H1 (cell line): ENCODE measurements around the gene NAV3. TPM values are rescaled to one million over a fixed set of nuclear protein-coding genes. Genes with fewer than 3 reads are reported as not detected.

Source experiments
- CTCF ChIA-PET: fragments of 300-600 bp; sonication (Branson Sonifier 250); formaldehyde crosslinking; loops from one replicate; lab custom pipeline; 2021; ENCODE audit not compliant: partially characterized antibody; lab: Charles Lee
- POLR2A ChIA-PET: fragments of 300-600 bp; sonication (Branson Sonifier 250); formaldehyde crosslinking; loops from one replicate; lab custom pipeline; 2021; ENCODE audit warnings: inconsistent platforms; ENCODE audit not compliant: partially characterized antibody; lab: Charles Lee
- DNase-seq, 2 experiments: peaks; one replicate each; pipeline versions ENCODE4 v3.0.0 to v3.0.0-alpha.2; 2010 to 2022; ENCODE audit warnings: low spot score in 2 of 2, low read depth in 1 of 2, mixed read lengths in 1 of 2
- FAIRE-seq: peaks from 2 replicates; lab custom pipeline; 2011; peaks lifted over from hg19 to GRCh38; lab: Jason Lieb, UNC
- H2AFZ ChIP-seq: 2 replicates; pipeline ENCODE4 v1.8.1; 2012; ENCODE audit warnings: low read length, inconsistent platforms
- H2AK5ac ChIP-seq: 2 replicates; pipeline ENCODE4 v1.6.1; 2013; ENCODE audit warnings: low read depth, low read length
- H2BK120ac ChIP-seq: replicated peaks from 2 replicates; pipeline ENCODE3; 2013; ENCODE audit warnings: low read depth, low read length, inconsistent platforms
- H2BK12ac ChIP-seq: 2 replicates; pipeline ENCODE4 v1.6.1; 2013; ENCODE audit warnings: low read depth, low read length
- H2BK15ac ChIP-seq: 2 replicates; pipeline ENCODE4 v1.6.1; 2013; ENCODE audit warnings: low read length
- H2BK20ac ChIP-seq: 2 replicates; pipeline ENCODE4 v1.6.1; 2013; ENCODE audit warnings: low read length
- H2BK5ac ChIP-seq: 2 replicates; pipeline ENCODE4 v1.6.1; 2013; ENCODE audit warnings: low read depth, low read length
- H3K14ac ChIP-seq: 2 replicates; pipeline ENCODE4 v1.6.1; 2013; ENCODE audit warnings: inconsistent platforms; ENCODE audit not compliant: insufficient read length
- H3K18ac ChIP-seq: 2 replicates; pipeline ENCODE4 v1.6.1; 2013; ENCODE audit warnings: low read length; ENCODE audit errors: extremely low read depth
- H3K23ac ChIP-seq: 2 replicates; pipeline ENCODE4 v1.6.1; 2013; ENCODE audit warnings: inconsistent platforms; ENCODE audit not compliant: insufficient read length
- H3K23me2 ChIP-seq: 2 replicates; pipeline ENCODE4 v1.6.1; 2013; ENCODE audit warnings: low read depth, low read length
- H3K27ac ChIP-seq: 2 replicates; pipeline ENCODE4 v1.6.1; 2011; ENCODE audit warnings: low read depth, low read length, inconsistent platforms
- H3K27me3 ChIP-seq, 4 experiments: replicated peaks in 1 of 4; 1 replicate in 1 of 4; 2 replicates in 3 of 4; pipeline versions ENCODE4 v1.6.1 to v1.8.1; 2011 to 2013; ENCODE audit warnings: low read length in 3 of 4, mild to moderate bottlenecking in 3 of 4, inconsistent platforms in 2 of 4, mixed read lengths in 2 of 4, moderate library complexity in 1 of 4; ENCODE audit not compliant: control insufficient read depth in 3 of 4, insufficient read depth in 3 of 4; ENCODE audit errors: extremely low read depth in 1 of 4
- H3K36me3 ChIP-seq, 4 experiments: 2 replicates each; pipeline versions ENCODE4 v1.6.1 to v1.8.1; 2011 to 2013; ENCODE audit warnings: mild to moderate bottlenecking in 4 of 4, low read length in 3 of 4, moderate library complexity in 2 of 4, control low read depth in 1 of 4, inconsistent platforms in 1 of 4; ENCODE audit not compliant: insufficient read depth in 4 of 4, control insufficient read depth in 2 of 4
- H3K4ac ChIP-seq: replicated peaks from 2 replicates; pipeline ENCODE3; 2013; ENCODE audit warnings: low read length, low read depth, mixed read lengths, inconsistent platforms; ENCODE audit not compliant: insufficient read length
- H3K4me1 ChIP-seq, 4 experiments: replicated peaks in 1 of 4; 1 replicate in 1 of 4; 2 replicates in 3 of 4; pipeline versions ENCODE4 v1.6.1 to v1.8.1; 2011 to 2013; ENCODE audit warnings: low read length in 3 of 4, inconsistent platforms in 2 of 4, mixed read lengths in 1 of 4; ENCODE audit not compliant: insufficient read depth in 4 of 4, control insufficient read depth in 3 of 4
- H3K4me2 ChIP-seq, 2 experiments: 2 replicates each; pipeline versions ENCODE4 v1.6.1 to v1.8.1; 2011 to 2013; ENCODE audit warnings: low read depth in 2 of 2, low read length in 2 of 2, control low read depth in 1 of 2, inconsistent platforms in 1 of 2, mild to moderate bottlenecking in 1 of 2; ENCODE audit not compliant: insufficient read depth in 1 of 2
- H3K4me3 ChIP-seq, 4 experiments: fragments of 200-600, 300-600 bp in 1 of 4; sonication (generic), shearing (Covaris generic), sonication (Bioruptor Twin) in 1 of 4; 2 replicates each; pipeline versions ENCODE4 v1.5.1 to v1.8.1; 2011 to 2016; ENCODE audit warnings: low read length in 4 of 4, low read depth in 3 of 4, control low read depth in 2 of 4, inconsistent platforms in 2 of 4, mild to moderate bottlenecking in 2 of 4, mixed read lengths in 1 of 4, moderate library complexity in 1 of 4; ENCODE audit not compliant: insufficient read depth in 2 of 4; ENCODE audit errors: extremely low read depth in 1 of 4
- H3K56ac ChIP-seq: replicated peaks from 2 replicates; pipeline ENCODE3; 2013; ENCODE audit warnings: low read depth, mild to moderate bottlenecking, mixed read lengths, low read length, inconsistent platforms; ENCODE audit not compliant: insufficient read length
- H3K79me1 ChIP-seq: 2 replicates; pipeline ENCODE4 v1.6.1; 2013; ENCODE audit warnings: low read depth, low read length, control low read depth
- H3K79me2 ChIP-seq, 2 experiments: 2 replicates each; pipeline versions ENCODE4 v1.6.1 to v1.8.1; 2012 to 2013; ENCODE audit warnings: low read length in 2 of 2, mild to moderate bottlenecking in 2 of 2, inconsistent platforms in 1 of 2; ENCODE audit not compliant: insufficient read depth in 2 of 2, control insufficient read depth in 1 of 2
- H3K9ac ChIP-seq, 4 experiments: replicated peaks in 1 of 4; 1 replicate in 1 of 4; 2 replicates in 3 of 4; pipeline versions ENCODE4 v1.6.1 to v1.8.1; 2011 to 2013; ENCODE audit warnings: low read depth in 3 of 4, low read length in 3 of 4, control low read depth in 2 of 4, mild to moderate bottlenecking in 2 of 4, moderate library complexity in 2 of 4, inconsistent platforms in 1 of 4; ENCODE audit errors: extremely low read depth in 1 of 4
- H3K9me3 ChIP-seq, 2 experiments: 2 replicates each; pipeline versions ENCODE4 v1.6.1 to v1.8.1; 2012 to 2013; ENCODE audit warnings: mild to moderate bottlenecking in 2 of 2, moderate library complexity in 2 of 2, control low read depth in 1 of 2, inconsistent platforms in 1 of 2, low read depth in 1 of 2, low read length in 1 of 2, mixed read lengths in 1 of 2; ENCODE audit not compliant: insufficient read depth in 2 of 2
- H4K20me1 ChIP-seq, 2 experiments: replicated peaks in 1 of 2; 2 replicates each; pipeline versions ENCODE3 to v1.8.1; 2011 to 2013; ENCODE audit warnings: inconsistent platforms in 2 of 2, low read length in 2 of 2, mild to moderate bottlenecking in 1 of 2; ENCODE audit not compliant: insufficient read depth in 2 of 2, control insufficient read depth in 1 of 2
- H4K5ac ChIP-seq: 2 replicates; pipeline ENCODE4 v1.6.1; 2013; ENCODE audit warnings: low read length, low read depth, mixed read lengths, inconsistent platforms; ENCODE audit not compliant: insufficient read length
- H4K8ac ChIP-seq: 2 replicates; pipeline ENCODE4 v1.8.0; 2013; ENCODE audit warnings: mild to moderate bottlenecking, moderate library complexity, low read length, inconsistent platforms; ENCODE audit not compliant: insufficient read depth; ENCODE audit errors: extremely low read depth
- H4K91ac ChIP-seq: replicated peaks from 2 replicates; pipeline ENCODE3; 2013; ENCODE audit warnings: low read length, mixed read lengths, inconsistent platforms; ENCODE audit not compliant: insufficient read length
- SIX5 ChIP-seq: IDR thresholded peaks from 2 replicates; pipeline ENCODE4 v1.6.1; 2011; ENCODE audit warnings: mild to moderate bottlenecking, low read depth, low read length
- SP4 ChIP-seq: IDR thresholded peaks from 2 replicates; pipeline ENCODE4 v1.6.1; 2012; ENCODE audit warnings: low read length, inconsistent platforms
- YY1 ChIP-seq: IDR thresholded peaks from 2 replicates; pipeline ENCODE4 v1.6.1; 2011; ENCODE audit warnings: low read depth, mild to moderate bottlenecking, low read length
- WGBS, 2 experiments: shearing (Covaris generic) in 1 of 2; methylation state at CpG; one replicate each; pipeline versions ENCODE4 v1.1.6 to v1.1.7; 2013 to 2015; ENCODE audit warnings: low lambda C conversion rate in 2 of 2, mixed read lengths in 2 of 2, inconsistent platforms in 1 of 2, low coverage in 1 of 2, missing lambda C conversion rate in 1 of 2; ENCODE audit not compliant: insufficient replicate concordance in 2 of 2, insufficient coverage in 1 of 2, insufficient read length in 1 of 2; ENCODE audit errors: extremely low coverage in 1 of 2, missing lambda C conversion rate in 1 of 2; 5-methylcytosine and 5-hydroxymethylcytosine counted together
- polyA plus RNA-seq, 7 experiments: library from polyadenylated mRNA; depleted of rRNA in 3 of 7; stranded (reverse) in 5 of 7; unstranded in 2 of 7; fragments of >200 nt in 5 of 7; fragments of 200-250 nt in 2 of 7; gene quantifications; 1 replicate in 5 of 7; 2 replicates in 1 of 7; 4 replicates in 1 of 7; pipeline versions ENCODE4 v1.2.1 to v1.2.3, GENCODE V29; 2011 to 2013; ENCODE audit warnings: missing spikeins in 2 of 7, mixed read lengths in 2 of 7
- total RNA-seq: library from RNA; stranded (reverse); fragmentation: NEBNext Ultra II Directional; extraction: Animal tissue kit (Norgen Biotek cat#: 25700); gene quantifications from 2 replicates; pipeline ENCODE4 v1.2.1, GENCODE V29; 2021

Gene NAV3
- total and polyA plus RNA-seq, 2 of the 8 experiments (the other 6 are each of a cell fraction or from before 2014, with no cell fraction given): 0.47 to 5.0 TPM

- Histone ChIP-seq H3K4ac (no peak overlapping the region), H2BK12ac (no peak overlapping the region), H4K20me1 (no peaks in the 10 kb centered on the region), H3K9me3 (no peaks in the 10 kb centered on the region), H3K79me2 (no peaks in the 10 kb centered on the region), H4K91ac (no peak overlapping the region), H2AK5ac (no peak overlapping the region), H3K36me3 (no peaks in the 10 kb centered on the region), H2BK5ac (no peak overlapping the region), H4K5ac (no peak overlapping the region), H3K56ac (no peak overlapping the region), H3K14ac (no peak overlapping the region), H3K9ac (no peak overlapping the region), H2AFZ (no peak overlapping the region), H2BK15ac (no peak overlapping the region), H3K23me2 (no peaks in the 10 kb centered on the region), H3K27me3 (no peaks in the 10 kb centered on the region), H2BK120ac (no peak overlapping the region), H3K18ac (no peak overlapping the region), H4K8ac (no peak overlapping the region), H3K4me2 (no peak overlapping the region), H3K79me1 (no peaks in the 10 kb centered on the region), H3K4me3 (no peak overlapping the region), H3K23ac (no peak overlapping the region), H3K4me1 (no peaks in the 10 kb centered on the region; a peak in 1 of 7 replicates), H3K27ac (no peak overlapping the region), H2BK20ac (no peak overlapping the region)
- WGBS, 2 experiments: 90% methylated on average over 5 of the region's 5 CpGs; no CpG with 5 or more reads in 1 of the 2 experiments
- DNase-seq: no peak
- no peak for FAIRE-seq
- TF ChIP-seq YY1: no peak
- TF ChIP-seq SIX5: no peak
- TF ChIP-seq SP4: no peak
- CTCF ChIA-PET: no interaction called here
- POLR2A ChIA-PET: no interaction called here
These were observed 11.7 kb downstream of the NAV3 start for GRCh38 chr12:77842430-77842829.
